GM18511 (cell line): ENCODE data around the gene METTL15.
"Not testable (repeated sequence)": the region's sequence is repeated elsewhere in the genome, so short reads cannot be mapped to it uniquely, and the experiment has no call there.

Experiments
- ATAC-seq: cut with Tn5 transposase; IDR thresholded peaks from one replicate; pipeline ENCODE4 v1.9.1; 2021; ENCODE audit warnings: mild to moderate bottlenecking, moderate library complexity; ENCODE audit not compliant: unreplicated experiment

Gene METTL15

DNA sequence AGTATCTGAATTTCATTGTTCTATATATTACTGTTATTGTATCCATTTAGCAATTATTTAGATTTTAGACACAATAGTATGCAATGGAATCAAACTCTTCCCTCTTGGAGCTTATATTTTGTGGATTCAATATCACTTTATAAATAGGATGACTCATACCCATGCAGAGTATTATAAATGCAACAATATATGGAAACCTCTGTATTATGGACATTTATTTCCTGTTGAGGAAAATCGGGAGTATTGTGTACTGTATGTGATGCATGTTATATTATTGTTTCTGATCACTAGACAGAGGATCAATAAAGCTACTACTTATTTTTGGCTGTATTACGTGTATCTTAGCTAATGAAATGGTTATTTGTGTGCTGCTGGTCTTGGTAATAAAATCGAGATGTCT is 770 bp downstream of the METTL15 start:
- no peak for ATAC-seq

DNA sequence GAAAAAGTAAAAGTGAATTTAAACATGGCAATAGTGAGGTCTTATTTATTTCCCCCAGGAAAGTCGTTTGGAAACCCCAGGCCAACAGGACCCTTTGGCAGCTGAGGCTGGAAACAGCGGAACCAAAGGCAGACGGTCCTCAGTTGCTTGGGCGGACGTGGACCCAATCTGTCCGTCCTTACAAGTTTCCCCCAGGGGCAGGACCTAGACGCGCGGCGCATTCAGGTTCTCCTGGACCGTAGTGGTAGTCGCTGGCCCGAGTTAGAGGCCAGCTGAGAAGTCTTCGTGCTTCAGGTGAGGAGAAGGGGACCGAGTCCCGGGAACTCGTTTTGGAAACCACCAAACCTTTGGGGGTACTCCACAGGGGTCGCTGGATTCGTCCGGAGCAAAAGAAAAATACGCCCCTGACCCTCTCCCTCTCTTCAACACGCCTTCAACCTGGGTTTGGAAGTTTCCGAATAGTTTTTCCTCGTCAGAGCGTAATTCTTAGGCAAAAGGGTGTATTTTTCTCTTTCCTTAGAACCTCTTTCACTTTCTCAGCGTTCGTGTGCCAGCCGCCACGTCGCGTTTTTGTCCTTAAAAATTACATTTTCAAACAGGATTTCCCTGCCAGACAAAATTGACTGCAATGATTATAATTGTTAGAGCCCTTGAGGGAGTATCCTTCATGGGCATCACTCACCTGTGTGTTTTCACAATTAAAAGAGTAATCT is 2.1 kb downstream of the METTL15 start:
- peak; percentile 36 for ATAC-seq

GRCh38 chr11:28110821-28111200 is 2.6 kb downstream of the METTL15 start:
- ATAC-seq: no peak

- no peak for ATAC-seq
Measured at GRCh38 chr11:28114116-28114515, 5.9 kb downstream of the METTL15 start.

DNA sequence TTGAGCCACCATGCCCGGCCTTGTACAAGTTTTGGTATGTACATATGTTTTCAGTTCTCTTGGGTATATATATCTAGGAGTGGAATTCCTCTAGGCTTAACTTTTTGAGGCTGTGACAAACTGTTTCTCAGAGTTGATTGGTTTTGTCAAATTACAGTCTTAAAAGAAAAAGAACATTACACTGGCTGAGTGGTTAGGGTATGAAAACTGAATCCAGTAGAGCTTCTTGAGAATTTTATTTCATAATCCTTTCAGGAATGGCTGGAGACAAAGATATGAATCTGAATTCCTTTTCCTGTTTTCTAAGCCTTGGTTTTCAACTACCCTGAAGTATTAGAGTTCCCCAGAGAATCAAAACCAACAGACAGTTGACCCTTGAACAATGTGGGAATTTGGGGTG is 6.5 kb downstream of the METTL15 start:
- no peak for ATAC-seq

GRCh38 chr11:28117712-28118111 is 9.5 kb downstream of the METTL15 start:
- no peak for ATAC-seq

DNA sequence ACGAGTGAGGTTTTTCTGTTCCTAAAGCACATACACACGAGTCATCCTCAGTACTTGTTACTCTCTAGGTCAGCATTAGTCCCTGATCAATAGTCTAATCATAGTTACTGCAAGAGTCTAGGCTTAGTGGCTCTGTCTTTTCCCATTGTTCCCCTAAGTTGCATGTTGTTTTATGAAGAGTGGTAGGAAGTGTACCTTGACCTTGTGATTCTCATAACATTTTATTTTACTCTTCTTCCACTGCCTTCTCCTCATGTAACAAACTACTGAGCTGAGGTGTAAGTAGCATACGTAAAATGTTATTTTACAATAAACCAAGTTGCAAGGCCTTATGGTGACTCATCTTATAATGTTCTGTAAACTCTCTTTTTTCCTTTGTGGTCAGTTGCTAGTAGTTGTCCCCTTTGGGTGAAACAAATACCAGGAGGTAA is 15.0 kb downstream of the METTL15 start:
- no peak for ATAC-seq

- no peak for ATAC-seq
Measured at GRCh38 chr11:28132548-28132947, 24.4 kb downstream of the METTL15 start.

DNA sequence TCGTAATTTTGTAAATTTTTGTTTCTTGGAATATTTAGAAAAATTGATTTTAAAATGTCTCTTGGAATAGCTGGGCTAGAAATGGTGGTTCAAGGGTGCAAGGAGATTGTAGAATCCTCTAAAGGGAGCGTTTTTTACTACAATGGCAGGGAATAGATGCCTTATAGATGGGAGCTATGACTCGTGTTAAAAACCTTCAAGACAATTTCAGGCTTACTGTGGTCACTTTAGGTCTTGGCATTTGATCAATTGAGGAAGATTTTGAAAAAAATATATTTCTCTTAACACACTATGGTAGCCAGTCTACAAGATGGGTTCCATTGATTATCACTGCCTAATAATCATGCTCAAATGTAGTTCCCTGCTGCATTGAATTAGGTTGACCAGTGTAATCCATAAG is 25.0 kb downstream of the METTL15 start:
- ATAC-seq: no peak

DNA sequence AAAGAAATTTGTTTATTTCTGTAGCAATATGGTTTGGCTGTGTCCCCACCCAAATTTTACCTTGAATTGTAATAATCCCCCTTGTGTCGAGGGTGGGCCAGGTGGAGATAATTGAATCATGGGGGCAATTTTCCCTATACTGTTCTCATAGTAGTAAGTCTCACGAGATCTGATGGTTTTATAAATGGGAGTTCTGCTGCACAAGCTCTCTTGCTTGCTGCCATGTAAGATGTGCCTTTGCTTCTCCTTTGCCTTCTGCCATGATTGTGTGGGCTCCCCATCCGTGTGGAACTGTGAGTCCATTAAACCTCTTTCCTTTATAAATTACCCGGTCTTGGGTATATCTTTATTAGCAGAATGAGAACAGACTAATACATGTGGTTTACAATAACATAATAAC is 28.0 kb downstream of the METTL15 start:
- ATAC-seq: not testable (repeated sequence)

DNA sequence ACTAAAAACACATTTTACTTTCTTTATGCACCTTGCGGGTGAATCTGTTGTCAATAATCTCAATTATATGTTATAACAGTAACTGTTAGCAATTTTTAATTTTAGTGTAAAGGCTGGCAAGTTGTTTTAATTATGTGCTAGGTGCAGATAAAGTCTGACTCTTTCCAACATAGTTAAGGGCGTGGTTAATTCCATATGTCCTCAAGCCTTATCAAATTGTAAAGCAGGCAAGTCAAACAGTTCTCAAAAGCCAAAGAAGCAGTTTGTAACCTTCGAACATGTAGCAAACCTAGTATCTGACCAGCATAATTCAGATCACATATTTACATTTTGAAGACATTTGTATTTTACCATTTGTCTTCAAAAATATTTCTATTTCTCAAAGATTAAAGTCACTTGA is 29.2 kb downstream of the METTL15 start:
- no peak for ATAC-seq

GRCh38 chr11:28137832-28138231 is 29.6 kb downstream of the METTL15 start:
- no peak for ATAC-seq

GRCh38 chr11:28139841-28140415 is 31.7 kb downstream of the METTL15 start:
- no peak for ATAC-seq

GRCh38 chr11:28140689-28141455 is 32.7 kb downstream of the METTL15 start:
- no peak for ATAC-seq

- ATAC-seq: no peak
Measured at GRCh38 chr11:28142724-28143123, 34.5 kb downstream of the METTL15 start.

DNA sequence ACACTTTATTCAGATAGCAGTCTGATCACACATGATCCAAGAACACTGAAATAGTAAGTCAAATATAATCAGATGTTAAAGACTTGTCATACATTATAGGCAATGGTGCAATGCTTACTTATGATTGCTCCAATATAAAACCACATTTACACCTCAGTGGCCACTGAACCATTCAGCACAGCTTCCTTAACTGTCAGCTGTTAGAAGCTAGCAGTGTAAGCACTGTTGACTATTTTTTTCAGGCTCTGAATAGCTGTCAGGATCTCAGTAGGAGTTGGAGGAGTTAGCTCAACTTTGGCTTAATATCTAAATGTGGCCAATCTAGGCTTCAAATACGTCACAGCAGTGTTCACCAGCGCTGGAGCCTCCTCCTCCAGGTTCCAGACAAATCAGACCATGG is 36.6 kb downstream of the METTL15 start:
- ATAC-seq: no peak

DNA sequence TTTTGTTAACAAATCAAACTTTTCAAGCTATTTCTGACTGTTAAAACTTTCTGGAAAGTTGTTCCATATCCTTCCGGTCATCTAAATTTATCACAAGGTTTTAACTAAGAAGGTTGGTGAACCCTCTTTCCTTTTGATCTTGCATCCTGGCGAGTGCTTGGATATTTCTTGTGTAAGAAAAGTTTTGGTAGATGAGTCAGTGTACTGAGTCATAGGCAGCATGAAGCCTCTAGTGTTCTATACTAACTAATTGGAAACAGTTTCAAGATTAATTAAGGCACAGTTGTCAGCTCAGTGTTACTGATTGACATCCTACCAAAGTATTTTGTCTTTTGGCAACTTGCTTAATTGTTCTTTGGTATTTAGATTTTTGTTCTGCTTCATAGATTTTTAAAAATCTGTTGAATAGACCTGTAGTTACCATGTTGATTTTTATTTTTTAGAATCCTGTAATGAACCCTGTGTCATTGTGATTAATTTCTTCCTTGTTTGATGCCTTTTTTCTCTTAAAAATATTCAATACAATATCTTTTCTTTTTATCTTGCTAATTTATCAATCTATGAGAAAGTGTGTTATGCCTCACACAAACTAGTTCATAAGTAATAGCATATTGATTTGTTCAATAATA is 38.0 kb downstream of the METTL15 start:
- no peak for ATAC-seq

DNA sequence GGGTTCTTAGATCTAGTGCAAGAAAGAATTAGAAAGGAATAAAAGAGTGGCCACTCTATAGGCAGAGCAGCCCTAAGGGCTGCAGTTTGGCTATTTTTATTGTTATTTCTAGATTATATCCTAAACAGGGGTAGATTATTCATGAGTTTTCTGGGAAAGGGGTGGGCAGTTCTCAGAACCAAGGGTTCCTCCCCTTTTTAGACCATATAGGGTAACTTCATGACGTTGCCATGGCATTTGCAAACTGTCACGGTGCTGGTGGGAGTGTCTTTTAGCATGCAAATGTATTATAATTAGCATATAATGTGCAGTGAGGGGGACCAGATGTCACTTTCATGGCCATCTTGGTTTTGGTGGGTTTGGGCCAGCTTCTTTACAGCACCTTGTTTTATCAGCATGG is 44.6 kb downstream of the METTL15 start:
- ATAC-seq: no peak

DNA sequence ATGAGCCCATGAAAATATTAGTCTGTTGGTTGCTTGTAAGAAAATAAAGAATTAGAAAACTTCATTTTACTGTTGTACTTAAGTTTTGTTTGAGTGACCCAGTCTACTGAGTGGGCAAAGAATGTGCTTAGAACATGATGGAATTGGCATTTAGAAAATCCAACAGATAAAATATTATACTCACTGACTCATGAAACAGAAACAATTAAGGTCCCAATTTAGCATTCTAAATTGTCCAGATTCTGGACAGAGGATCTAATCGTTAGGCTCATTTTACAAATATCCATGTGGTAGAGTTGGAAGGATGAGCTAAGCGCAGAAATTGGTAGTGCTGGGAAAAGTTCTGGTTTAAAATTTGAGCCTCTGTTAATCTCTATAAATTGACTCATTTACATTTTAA is 45.4 kb downstream of the METTL15 start:
- ATAC-seq: no peak

GRCh38 chr11:28168718-28169117 is 60.5 kb downstream of the METTL15 start:
- ATAC-seq: no peak

- ATAC-seq: peak; percentile 71
Measured at GRCh38 chr11:28169816-28170215, 61.6 kb downstream of the METTL15 start.

GRCh38 chr11:28170759-28171158 is 62.6 kb downstream of the METTL15 start:
- no peak for ATAC-seq
